Measurements from ENCODE around the gene SEL1L3. TPM values are rescaled to one million over a fixed set of nuclear protein-coding genes. Genes with fewer than 3 reads are reported as not detected.
A peak's percentile ranks its signal among the peaks of the same experiment; 100 is the strongest.

The SEL1L3 gene
- total and polyA plus RNA-seq, 2 of the 13 experiments (the other 11 are each of a cell fraction or from before 2014, with no cell fraction given) = 0.28 to 1.1 TPM

DNA sequence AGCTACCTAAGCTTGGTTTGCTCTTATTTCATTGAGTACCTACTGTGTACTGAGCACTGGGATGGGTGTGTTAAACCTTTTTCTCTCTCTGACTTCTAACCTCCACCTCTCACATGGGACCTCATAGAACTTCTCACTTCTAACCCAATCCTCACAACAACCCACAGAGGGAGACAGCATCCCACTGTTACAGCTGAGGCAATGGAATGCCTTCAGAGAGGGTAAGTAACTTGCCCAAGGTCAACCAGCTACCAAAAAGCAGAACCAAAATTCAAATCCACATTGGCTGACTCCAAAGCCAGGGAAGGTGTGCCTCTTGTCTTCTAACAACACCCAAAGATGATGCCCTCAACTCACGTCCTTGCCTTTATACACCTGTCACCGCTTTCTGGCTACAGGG lies 5.4 kb downstream of the SEL1L3 start:
- ChIA-PET POLR2A (no interaction called here), CTCF (ENCODE audit: low intra/inter-chr PET ratio, low total read pairs) (no interaction called here)
- no peak overlapping the region for H3K4me3 ChIP-seq (replicated peaks in 1 of 3; ENCODE audit: insufficient read depth in 1 of 3, low read depth in 2 of 3, low read length in 3 of 3)

GRCh38 chr4:25856756-25857155 lies 6.0 kb downstream of the SEL1L3 start:
- 28% methylated on average over 1 of the region's 1 CpG for WGBS (ENCODE audit: low lambda C conversion rate)
- Histone ChIP-seq H3K79me2 (ENCODE audit: insufficient read depth, low read length) (no peaks in the 10 kb centered on the region), H3K27me3 (ENCODE audit: control insufficient read depth in 1 of 2, insufficient read depth in 2 of 2, low read length in 2 of 2) (peaks cover 2 to 23% of the 10 kb centered on the region in 2 experiments; a peak in 3 of 5 replicates), H3K36me3 (replicated peaks in 1 of 2; ENCODE audit: control insufficient read depth in 1 of 2, insufficient read depth in 2 of 2, low read length in 2 of 2) (no peaks in the 10 kb centered on the region), H3K9me3 (ENCODE audit: low read length) (no peaks in the 10 kb centered on the region), H3K9ac (ENCODE audit: insufficient read depth, low read depth, low read length) (no peak overlapping the region), H3K27ac (ENCODE audit: extremely low read length, insufficient read depth, low read length) (no peak overlapping the region), H3K4me2 (ENCODE audit: low read depth, low read length) (no peak overlapping the region), H4K20me1 (ENCODE audit: insufficient read depth, low read length) (no peaks in the 10 kb centered on the region), H3K4me1 (ENCODE audit: insufficient read depth, low read length) (0 out of 2 replicates have a peak, but pooled peaks cover 3% of the 10 kb centered on the region), H2AFZ (ENCODE audit: low read length) (no peak overlapping the region), H3K4me3 (replicated peaks in 1 of 3; ENCODE audit: insufficient read depth in 1 of 3, low read depth in 2 of 3, low read length in 3 of 3) (no peak overlapping the region)
- no TSS peak for BruUV-seq (replicated peaks)
- DNase-seq (ENCODE audit: low spot score) (no peak), ATAC-seq (no peak), FAIRE-seq (no peak)
- TF ChIP-seq IRF2 (CRISPR knock-in tag; IDR thresholded peaks at IDR 0.05) (no peak), ZNF777 (CRISPR knock-in tag; IDR thresholded peaks at IDR 0.05) (no peak), ZNF383 (CRISPR knock-in tag; IDR thresholded peaks at IDR 0.05; ENCODE audit: borderline replicate concordance) (no peak), CBX1 (IDR thresholded peaks at IDR 0.05; ENCODE audit: low read depth) (no peak), GFI1 (CRISPR knock-in tag; IDR thresholded peaks at IDR 0.05; ENCODE audit: borderline replicate concordance) (no peak), AGO1 (IDR thresholded peaks at IDR 0.05; ENCODE audit: low read depth, low read length, poor library complexity, severe bottlenecking) (no peak), MED8 (CRISPR knock-in tag; IDR thresholded peaks at IDR 0.05; ENCODE audit: insufficient replicate concordance) (no peak), TBX2 (CRISPR knock-in tag; IDR thresholded peaks at IDR 0.05; ENCODE audit: borderline replicate concordance) (no peak), ZNF20 (CRISPR knock-in tag; IDR thresholded peaks at IDR 0.05) (no peak), ZNF629 (CRISPR knock-in tag; conservative IDR thresholded peaks at IDR 0.05) (no peak), STAT6 (CRISPR knock-in tag; IDR thresholded peaks at IDR 0.05; ENCODE audit: borderline replicate concordance) (no peak)
- TF ChIP-seq, protein P1, sequence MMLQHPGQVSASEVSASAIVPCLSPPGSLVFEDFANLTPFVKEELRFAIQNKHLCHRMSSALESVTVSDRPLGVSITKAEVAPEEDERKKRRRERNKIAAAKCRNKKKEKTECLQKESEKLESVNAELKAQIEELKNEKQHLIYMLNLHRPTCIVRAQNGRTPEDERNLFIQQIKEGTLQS (CRISPR knock-in tag; IDR thresholded peaks at IDR 0.05) = no peak
- TF ChIP-seq, protein P2, sequence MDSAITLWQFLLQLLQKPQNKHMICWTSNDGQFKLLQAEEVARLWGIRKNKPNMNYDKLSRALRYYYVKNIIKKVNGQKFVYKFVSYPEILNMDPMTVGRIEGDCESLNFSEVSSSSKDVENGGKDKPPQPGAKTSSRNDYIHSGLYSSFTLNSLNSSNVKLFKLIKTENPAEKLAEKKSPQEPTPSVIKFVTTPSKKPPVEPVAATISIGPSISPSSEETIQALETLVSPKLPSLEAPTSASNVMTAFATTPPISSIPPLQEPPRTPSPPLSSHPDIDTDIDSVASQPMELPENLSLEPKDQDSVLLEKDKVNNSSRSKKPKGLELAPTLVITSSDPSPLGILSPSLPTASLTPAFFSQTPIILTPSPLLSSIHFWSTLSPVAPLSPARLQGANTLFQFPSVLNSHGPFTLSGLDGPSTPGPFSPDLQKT (CRISPR knock-in tag; IDR thresholded peaks at IDR 0.05; ENCODE audit: borderline replicate concordance) = no peak
- in situ Hi-C loops (cut with HindIII; ENCODE audit: extremely low pct_ligation_motif_present, low pct_unique_long_range_greater_than_20kb) (no loop called here), intact Hi-C loops (cut with micrococcal nuclease; ENCODE audit: unreplicated experiment) (no loop called here)
- ChIA-PET CTCF (ENCODE audit: low intra/inter-chr PET ratio, low total read pairs) (no interaction called here), POLR2A (no interaction called here)

More for the DNA sequence above, 5.4 kb downstream of the SEL1L3 start:
- Histone ChIP-seq H3K4me1 (ENCODE audit: insufficient read depth, low read length) (0 out of 2 replicates have a peak, but pooled peaks cover 8% of the 10 kb centered on the region), H3K27me3 (ENCODE audit: control insufficient read depth in 1 of 2, insufficient read depth in 2 of 2, low read length in 2 of 2) (peaks cover 2 to 26% of the 10 kb centered on the region in 2 experiments; a peak in 3 of 5 replicates), H3K36me3 (replicated peaks in 1 of 2; ENCODE audit: control insufficient read depth in 1 of 2, insufficient read depth in 2 of 2, low read length in 2 of 2) (no peaks in the 10 kb centered on the region), H3K79me2 (ENCODE audit: insufficient read depth, low read length) (no peaks in the 10 kb centered on the region), H3K9ac (ENCODE audit: insufficient read depth, low read depth, low read length) (no peak overlapping the region), H4K20me1 (ENCODE audit: insufficient read depth, low read length) (no peaks in the 10 kb centered on the region), H3K4me2 (ENCODE audit: low read depth, low read length) (no peak overlapping the region), H3K27ac (ENCODE audit: extremely low read length, insufficient read depth, low read length) (no peak overlapping the region), H2AFZ (ENCODE audit: low read length) (no peak overlapping the region), H3K9me3 (ENCODE audit: low read length) (no peaks in the 10 kb centered on the region)
- FAIRE-seq (no peak), DNase-seq (ENCODE audit: low spot score) (no peak), ATAC-seq (no peak)
- 79% methylated on average over 2 of the region's 2 CpGs for WGBS (ENCODE audit: low lambda C conversion rate)
- TF ChIP-seq ZNF768 (CRISPR knock-in tag; IDR thresholded peaks at IDR 0.05) = peak; percentile 62; the same call in 1 of the 2 replicates
- no peak for TF ChIP-seq ZNF614 (CRISPR knock-in tag; IDR thresholded peaks at IDR 0.05; ENCODE audit: borderline replicate concordance)
- TF ChIP-seq KMT2B (CRISPR knock-in tag; IDR thresholded peaks at IDR 0.05) = no peak
- in situ Hi-C loops (cut with HindIII; ENCODE audit: extremely low pct_ligation_motif_present, low pct_unique_long_range_greater_than_20kb) = no loop called here
- intact Hi-C loops (cut with micrococcal nuclease; ENCODE audit: unreplicated experiment) = no loop called here
- no TSS peak for BruUV-seq (replicated peaks)

Data from HepG2 (cell line).